Activated naive CD8-positive, alpha-beta T cell (primary cell): ENCODE results near the gene KXD1.
"Not testable (repeated sequence)": the region's sequence is repeated elsewhere in the genome, so short reads cannot be mapped to it uniquely, and the experiment has no call there.

Experiments
- H3K27ac Mint-ChIP-seq: one replicate; pipeline ENCODE4 v1.8.0; 2021; ENCODE audit warnings: mixed read lengths
- H3K27me3 Mint-ChIP-seq: one replicate; pipeline ENCODE4 v1.8.0; 2021; ENCODE audit warnings: mixed read lengths
- H3K36me3 Mint-ChIP-seq: one replicate; pipeline ENCODE4 v1.8.0; 2021; ENCODE audit warnings: mixed read lengths
- H3K4me1 Mint-ChIP-seq: one replicate; pipeline ENCODE4 v1.8.0; 2021; ENCODE audit warnings: low read depth, mixed read lengths
- H3K4me3 Mint-ChIP-seq: one replicate; pipeline ENCODE4 v1.8.0; 2021; ENCODE audit warnings: mild to moderate bottlenecking, mixed read lengths
- H3K9me3 Mint-ChIP-seq: one replicate; pipeline ENCODE4 v1.8.0; 2021; ENCODE audit warnings: low read depth, mixed read lengths

Gene KXD1

DNA sequence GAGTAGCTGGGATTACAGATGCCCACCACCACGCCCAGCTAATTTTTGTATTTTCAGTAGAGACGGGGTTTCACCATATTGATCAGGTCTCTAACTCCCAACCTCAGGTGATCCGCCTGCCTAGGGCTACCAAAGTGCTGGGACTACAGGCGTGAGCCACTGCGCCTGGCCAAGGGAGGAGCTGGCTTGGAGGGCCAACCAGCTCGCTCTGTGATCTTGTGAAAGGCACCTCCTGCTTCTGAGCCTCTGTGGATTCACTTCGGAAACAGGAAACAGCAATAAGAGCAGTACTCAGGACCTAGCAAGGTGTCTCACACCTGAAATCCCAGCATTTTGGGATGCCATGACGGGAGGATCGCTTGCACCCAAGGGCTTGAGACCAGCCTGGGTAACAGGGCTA is 33.8 kb upstream of the KXD1 start:
- Mint-ChIP-seq H3K4me1 (peaks cover 16% of the 10 kb centered on the region), H3K27me3 (no peaks in the 10 kb centered on the region), H3K4me3 (no peak overlapping the region), H3K27ac (peak overlapping the region; percentile 41), H3K9me3 (no peaks in the 10 kb centered on the region), H3K36me3 (no peaks in the 10 kb centered on the region)

DNA sequence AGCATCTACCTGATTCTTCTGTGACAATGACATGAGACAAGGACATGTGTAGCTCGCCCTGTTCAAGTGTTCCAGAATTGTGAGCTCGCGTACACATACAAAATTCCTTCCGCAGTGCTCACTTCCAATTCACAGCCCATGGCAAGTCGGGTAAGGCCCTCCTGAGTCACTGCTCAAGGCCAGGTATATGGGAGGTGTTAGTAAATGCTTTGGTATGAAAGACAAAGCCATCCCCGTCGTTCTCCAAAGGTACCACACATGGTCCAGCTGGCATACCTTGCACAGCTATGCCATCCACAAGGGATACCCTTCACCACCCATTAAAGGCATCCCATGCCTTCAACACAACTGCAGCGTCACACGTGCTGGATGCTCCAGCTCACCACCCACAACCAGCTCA is 31.4 kb upstream of the KXD1 start:
- no peak overlapping the region for H3K27ac Mint-ChIP-seq
- H3K36me3 Mint-ChIP-seq = no peaks in the 10 kb centered on the region

DNA sequence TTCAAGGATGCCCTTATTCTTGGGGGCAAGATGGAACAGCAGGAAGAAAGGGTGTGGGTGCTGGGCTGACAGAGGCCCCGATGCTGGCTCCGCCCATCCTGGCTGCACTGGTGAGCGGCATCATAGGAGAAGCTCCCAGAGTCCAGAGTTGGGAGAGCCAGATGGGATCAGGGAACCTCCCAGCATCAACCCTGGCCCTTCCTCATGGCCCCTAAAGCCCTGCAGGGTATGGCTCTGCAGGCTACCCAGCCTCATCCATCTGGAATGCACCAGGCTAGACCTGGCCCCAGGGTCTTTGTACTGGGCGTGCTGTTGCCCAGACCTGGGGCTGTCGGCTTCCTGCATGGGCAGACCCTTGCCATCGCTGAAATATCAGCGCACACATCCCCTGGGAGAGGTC is 27.9 kb upstream of the KXD1 start:
- Mint-ChIP-seq H3K36me3 (no peaks in the 10 kb centered on the region), H3K9me3 (no peaks in the 10 kb centered on the region), H3K4me3 (no peak overlapping the region), H3K27ac (no peak overlapping the region), H3K4me1 (no peaks in the 10 kb centered on the region), H3K27me3 (no peaks in the 10 kb centered on the region)

More for the DNA sequence above, 31.4 kb upstream of the KXD1 start:
- Mint-ChIP-seq H3K4me1 (peaks cover 5% of the 10 kb centered on the region), H3K9me3 (no peaks in the 10 kb centered on the region), H3K27me3 (no peaks in the 10 kb centered on the region), H3K4me3 (no peak overlapping the region)

GRCh38 chr19:18531485-18531884 is 26.2 kb upstream of the KXD1 start:
- Mint-ChIP-seq H3K27ac (no peak overlapping the region), H3K27me3 (no peaks in the 10 kb centered on the region), H3K4me1 (no peaks in the 10 kb centered on the region), H3K36me3 (peaks cover under 1% of the 10 kb centered on the region), H3K4me3 (no peak overlapping the region), H3K9me3 (no peaks in the 10 kb centered on the region)

- Mint-ChIP-seq H3K9me3 (no peaks in the 10 kb centered on the region), H3K27me3 (no peaks in the 10 kb centered on the region), H3K4me3 (no peak overlapping the region), H3K4me1 (no peaks in the 10 kb centered on the region), H3K27ac (no peak overlapping the region), H3K36me3 (peaks cover 3% of the 10 kb centered on the region)
Observed at GRCh38 chr19:18532168-18532890, 25.3 kb upstream of the KXD1 start.

DNA sequence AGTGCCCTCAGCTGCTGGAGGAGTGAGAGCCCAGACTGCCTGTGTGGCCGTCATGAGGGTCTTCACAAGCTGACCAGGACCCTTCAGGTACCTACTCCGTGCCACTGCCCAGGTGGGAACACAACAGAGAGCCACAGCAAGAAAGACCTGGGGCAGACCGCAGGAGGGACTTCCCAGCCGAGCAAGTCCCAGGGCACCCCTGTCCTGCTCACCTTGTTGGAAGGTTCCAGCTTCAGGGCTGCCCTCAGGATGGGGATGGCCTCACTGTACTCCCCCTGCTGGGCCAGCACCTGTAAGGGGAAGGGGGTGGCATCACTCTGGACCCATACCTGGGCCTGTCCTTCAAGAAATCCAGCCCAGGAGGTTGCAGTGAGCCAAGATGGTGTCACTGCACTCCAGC is 24.6 kb upstream of the KXD1 start:
- no peaks in the 10 kb centered on the region for H3K9me3 Mint-ChIP-seq
- no peak overlapping the region for H3K4me3 Mint-ChIP-seq
- H3K27me3 Mint-ChIP-seq = no peaks in the 10 kb centered on the region
- H3K36me3 Mint-ChIP-seq = peaks cover 3% of the 10 kb centered on the region
- H3K4me1 Mint-ChIP-seq = no peaks in the 10 kb centered on the region
- H3K27ac Mint-ChIP-seq = no peak overlapping the region

GRCh38 chr19:18536475-18536874 is 21.2 kb upstream of the KXD1 start:
- Mint-ChIP-seq H3K4me1 (peaks cover 7% of the 10 kb centered on the region), H3K36me3 (peaks cover 3% of the 10 kb centered on the region), H3K4me3 (no peak overlapping the region), H3K27ac (no peak overlapping the region), H3K27me3 (no peaks in the 10 kb centered on the region), H3K9me3 (no peaks in the 10 kb centered on the region)

DNA sequence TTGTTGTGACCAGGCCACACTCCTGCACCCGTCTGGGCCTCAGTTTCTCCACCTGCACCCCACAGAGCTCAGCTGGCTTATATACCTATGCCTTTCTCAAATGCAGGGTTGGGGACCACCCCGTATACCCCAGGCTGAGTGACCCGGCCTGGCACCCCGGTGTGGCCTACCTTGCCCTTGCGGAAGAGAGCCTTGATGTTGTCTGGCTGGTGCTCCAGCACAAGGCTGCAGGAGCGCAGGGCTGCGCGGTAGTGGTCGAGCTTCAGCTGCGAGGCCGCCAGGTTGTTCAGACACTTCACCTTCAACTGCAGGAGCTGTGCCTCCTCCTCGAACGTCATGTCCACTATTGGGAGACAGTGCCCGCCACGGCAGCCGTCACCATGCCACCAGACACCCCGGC is 20.2 kb upstream of the KXD1 start:
- Mint-ChIP-seq H3K4me1 (peaks cover 15% of the 10 kb centered on the region), H3K27ac (no peak overlapping the region), H3K9me3 (no peaks in the 10 kb centered on the region), H3K36me3 (peaks cover 3% of the 10 kb centered on the region), H3K4me3 (no peak overlapping the region), H3K27me3 (no peaks in the 10 kb centered on the region)

DNA sequence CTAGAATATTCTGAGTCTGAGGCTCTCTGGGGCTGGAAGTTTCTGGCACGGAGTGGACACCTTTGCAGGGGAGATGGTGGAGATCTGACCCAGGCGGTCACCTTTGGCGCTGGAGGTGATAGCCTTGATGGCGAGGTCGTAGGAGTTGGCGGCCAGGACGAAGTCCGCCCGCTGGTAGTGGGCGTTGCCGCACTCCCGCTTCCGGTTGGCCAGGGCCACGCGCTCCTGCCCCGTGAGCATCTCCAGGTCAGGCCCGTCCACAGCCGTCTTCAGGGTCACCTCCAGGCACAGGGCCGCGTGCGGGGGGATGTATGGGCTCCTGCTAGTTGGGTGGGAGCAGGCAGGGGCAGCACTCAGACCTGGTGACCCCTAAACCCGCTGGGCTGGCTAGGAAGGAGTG is 19.6 kb upstream of the KXD1 start:
- H3K36me3 Mint-ChIP-seq = peaks cover 3% of the 10 kb centered on the region
- no peak overlapping the region for H3K4me3 Mint-ChIP-seq
- H3K27me3 Mint-ChIP-seq = no peaks in the 10 kb centered on the region
- no peaks in the 10 kb centered on the region for H3K9me3 Mint-ChIP-seq
- H3K27ac Mint-ChIP-seq = no peak overlapping the region
- peaks cover 15% of the 10 kb centered on the region for H3K4me1 Mint-ChIP-seq

DNA sequence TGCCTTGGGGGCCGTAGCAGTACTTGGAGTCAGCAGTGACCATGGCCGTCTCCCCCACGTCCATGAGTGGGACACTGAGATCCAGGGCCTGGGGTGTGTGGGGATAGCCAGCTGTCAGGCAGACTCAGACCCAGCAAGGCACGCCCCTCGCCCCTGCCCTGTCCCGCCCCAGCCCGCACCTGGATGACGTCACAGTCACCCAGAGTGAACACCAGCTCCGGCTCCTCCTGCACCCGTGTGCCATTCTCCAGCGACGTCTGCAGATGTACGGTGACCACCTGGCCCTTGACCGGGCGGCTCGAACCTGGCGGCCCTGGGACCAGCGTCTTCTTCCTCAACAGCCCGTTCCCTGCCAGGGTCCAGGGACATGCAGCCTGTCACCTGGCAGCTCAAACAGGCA is 18.3 kb upstream of the KXD1 start:
- H3K4me1 Mint-ChIP-seq = peaks cover 21% of the 10 kb centered on the region
- no peaks in the 10 kb centered on the region for H3K9me3 Mint-ChIP-seq
- no peak overlapping the region for H3K4me3 Mint-ChIP-seq
- no peak overlapping the region for H3K27ac Mint-ChIP-seq
- H3K27me3 Mint-ChIP-seq = no peaks in the 10 kb centered on the region
- peaks cover 3% of the 10 kb centered on the region for H3K36me3 Mint-ChIP-seq

DNA sequence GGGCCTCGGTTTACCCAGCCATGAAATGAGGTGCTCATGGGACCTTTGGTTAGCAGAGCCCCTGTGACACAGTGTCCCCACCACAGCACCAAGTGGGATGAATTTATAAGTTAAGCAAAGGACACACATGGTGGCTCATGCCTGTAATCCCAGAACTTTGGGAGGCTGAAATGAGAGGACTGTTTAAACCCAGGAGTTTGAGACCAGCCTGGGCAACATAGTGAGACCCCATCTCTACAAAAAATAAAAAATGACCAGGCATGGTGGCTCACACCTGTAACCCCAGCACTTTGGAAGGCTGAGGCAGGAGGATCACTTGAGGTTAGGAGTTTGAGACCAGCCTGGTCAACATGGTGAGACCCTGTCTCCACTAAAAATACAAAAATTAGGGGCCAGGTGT is 17.5 kb upstream of the KXD1 start:
- not testable (repeated sequence) for H3K27me3 Mint-ChIP-seq, H3K9me3 Mint-ChIP-seq, H3K27ac Mint-ChIP-seq, H3K4me3 Mint-ChIP-seq, H3K36me3 Mint-ChIP-seq
- peaks cover 22% of the 10 kb centered on the region for H3K4me1 Mint-ChIP-seq

DNA sequence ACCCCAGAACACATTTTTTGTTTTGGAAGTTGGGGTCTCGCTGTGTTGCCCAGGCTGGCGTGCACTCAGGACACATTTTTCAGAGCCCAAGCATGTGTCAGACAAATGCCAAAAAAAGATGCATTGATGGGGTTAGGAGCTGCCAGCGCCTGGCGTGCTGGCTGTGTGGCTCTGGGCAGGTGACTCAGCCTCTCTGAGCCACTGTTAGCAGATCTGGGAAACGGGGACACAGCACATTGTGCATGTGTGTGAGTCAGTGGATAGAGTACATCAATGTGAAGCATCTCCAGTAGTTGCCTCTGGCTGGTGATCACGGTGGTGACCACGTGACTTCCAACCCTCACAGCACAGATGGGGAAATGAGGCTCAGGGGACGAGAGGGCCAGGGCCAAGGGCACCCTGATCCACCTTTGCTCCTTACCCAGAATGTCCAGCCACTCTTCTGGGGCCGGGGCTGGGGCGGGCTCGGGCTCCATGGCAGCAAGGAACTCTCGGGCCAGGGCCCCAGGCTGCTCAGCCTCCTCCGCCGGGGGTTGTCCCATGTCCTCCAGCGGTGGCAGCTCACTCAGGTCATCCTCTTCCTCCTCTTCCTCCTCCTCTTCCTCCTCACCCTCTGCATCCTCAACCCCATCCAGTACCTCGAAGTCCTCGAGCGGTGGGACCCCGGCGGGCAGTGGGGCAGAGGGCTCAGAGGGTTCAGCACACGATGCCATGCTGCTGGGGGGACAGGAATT is 16.2 kb upstream of the KXD1 start:
- H3K27me3 Mint-ChIP-seq = no peaks in the 10 kb centered on the region
- H3K9me3 Mint-ChIP-seq = no peaks in the 10 kb centered on the region
- peaks cover 2% of the 10 kb centered on the region for H3K36me3 Mint-ChIP-seq
- peak overlapping the region; percentile 84 for H3K27ac Mint-ChIP-seq
- peak overlapping the region; percentile 89 for H3K4me3 Mint-ChIP-seq
- H3K4me1 Mint-ChIP-seq = peaks cover 22% of the 10 kb centered on the region

- H3K36me3 Mint-ChIP-seq = no peaks in the 10 kb centered on the region
- peak overlapping the region; percentile 89 for H3K4me3 Mint-ChIP-seq
- H3K9me3 Mint-ChIP-seq = no peaks in the 10 kb centered on the region
- peak overlapping the region; percentile 84 for H3K27ac Mint-ChIP-seq
- H3K4me1 Mint-ChIP-seq = peaks cover 22% of the 10 kb centered on the region
- H3K27me3 Mint-ChIP-seq = no peaks in the 10 kb centered on the region
Observed at GRCh38 chr19:18541992-18542940, 15.4 kb upstream of the KXD1 start.

DNA sequence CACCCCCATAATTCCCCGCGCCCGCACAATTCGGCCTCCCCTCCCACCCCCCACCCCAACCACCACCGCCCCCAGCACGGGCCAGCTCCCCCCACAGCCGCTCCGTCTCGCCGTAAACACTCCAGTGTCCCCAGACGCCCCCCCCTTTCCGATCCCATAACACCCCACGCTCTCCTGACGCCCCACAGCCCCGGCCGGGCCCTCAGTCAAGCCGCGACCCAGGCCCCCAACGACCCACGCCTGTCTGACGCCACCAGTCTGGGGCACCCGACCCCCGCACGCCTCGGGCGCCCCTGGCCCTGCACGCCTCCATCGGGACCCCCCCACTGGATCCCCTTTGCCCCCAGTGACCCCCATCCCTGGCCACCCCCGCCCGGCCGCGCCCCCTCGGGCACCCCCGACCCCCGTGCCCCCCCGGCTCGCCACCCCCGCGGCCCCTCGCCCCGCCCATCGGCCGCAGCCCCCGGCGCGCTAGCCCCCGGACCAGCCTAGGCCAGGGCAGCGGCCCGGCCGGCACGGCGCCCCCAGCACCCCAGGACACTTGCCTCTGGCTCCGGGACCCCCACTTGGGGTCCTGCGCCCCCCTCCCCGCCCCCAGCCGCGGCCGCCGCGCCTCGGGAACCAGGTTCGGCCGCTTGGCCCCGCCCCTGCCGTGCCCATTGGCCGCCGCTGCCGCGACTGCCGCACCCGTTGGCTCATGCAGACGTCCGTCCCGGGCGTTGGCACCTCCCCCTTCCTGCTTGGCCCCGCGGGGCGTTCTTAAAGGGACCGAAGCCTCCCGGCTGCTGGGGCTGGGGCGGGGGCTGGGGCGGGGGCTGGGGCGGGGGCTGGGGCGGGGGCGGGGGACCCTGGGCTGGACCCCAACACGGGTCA is 14.5 kb upstream of the KXD1 start, which contains the start of gene FKBP8:
TSS of gene FKBP8 (minus strand) at position 633 of the 873 bp plus-strand sequence. CDS start 1,603 bp downstream, outside the sequence.
- peak within 1 kb of the TSS; percentile 94 for H3K27ac Mint-ChIP-seq
- H3K4me1 Mint-ChIP-seq = peaks cover 22% of the 10 kb centered on the region
- peak within 1 kb of the TSS; percentile 94 for H3K4me3 Mint-ChIP-seq
- H3K36me3 Mint-ChIP-seq = no peaks in the 10 kb centered on the region
- H3K9me3 Mint-ChIP-seq = no peaks in the 10 kb centered on the region
- no peaks in the 10 kb centered on the region for H3K27me3 Mint-ChIP-seq
